ENCODE data around the gene POTEE. TPM values are rescaled to one million over a fixed set of nuclear protein-coding genes. Genes with fewer than 3 reads are reported as not detected.
"Not testable (repeated sequence)": the region's sequence is repeated elsewhere in the genome, so short reads cannot be mapped to it uniquely, and the experiment has no call there.

POTEE gene
- not detected for total RNA-seq
- long read RNA-seq: 0 reads

DNA sequence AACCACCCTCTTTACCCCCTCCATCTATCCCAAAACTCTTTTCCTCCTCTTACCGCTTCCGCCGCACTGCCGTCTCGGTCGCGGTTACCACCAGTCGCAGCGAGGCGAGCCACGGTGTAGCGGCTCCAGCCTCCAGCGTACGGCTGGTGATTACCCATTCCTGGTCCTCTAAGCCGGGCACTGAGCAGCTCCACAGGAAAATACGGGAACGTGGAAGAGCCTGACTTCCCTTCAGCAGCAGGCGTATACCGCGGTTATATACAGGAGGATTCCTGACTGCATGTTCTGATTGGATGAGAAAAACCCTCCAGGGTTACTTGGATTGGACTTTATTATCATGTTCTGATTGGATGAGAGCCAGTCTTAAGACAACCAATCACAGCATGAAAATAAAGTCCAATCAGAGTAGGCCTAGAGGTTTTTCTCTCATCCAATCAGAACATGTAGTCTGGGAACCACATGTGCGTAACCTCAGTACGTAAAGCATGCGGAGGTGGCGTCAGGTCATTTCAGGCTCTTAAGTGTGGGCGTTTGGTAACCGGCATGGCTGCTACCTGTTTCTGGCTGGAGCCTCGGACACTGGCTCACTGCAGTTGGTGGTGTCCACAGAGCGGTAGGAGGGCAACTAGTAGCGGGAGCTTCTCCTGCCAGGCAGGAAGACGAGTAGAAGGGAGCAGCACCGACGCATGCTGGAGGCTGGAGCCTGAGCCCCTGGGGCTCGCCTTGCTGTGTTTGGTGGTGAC is at the start of gene POTEE:
POTEE (plus strand) TSS at position 507 of the 743 bp plus-strand sequence. CDS start 8,867 bp downstream, outside the sequence.
- intact Hi-C loops (cut with micrococcal nuclease); ATAC-seq; DNase-seq: not testable (repeated sequence)

DNA sequence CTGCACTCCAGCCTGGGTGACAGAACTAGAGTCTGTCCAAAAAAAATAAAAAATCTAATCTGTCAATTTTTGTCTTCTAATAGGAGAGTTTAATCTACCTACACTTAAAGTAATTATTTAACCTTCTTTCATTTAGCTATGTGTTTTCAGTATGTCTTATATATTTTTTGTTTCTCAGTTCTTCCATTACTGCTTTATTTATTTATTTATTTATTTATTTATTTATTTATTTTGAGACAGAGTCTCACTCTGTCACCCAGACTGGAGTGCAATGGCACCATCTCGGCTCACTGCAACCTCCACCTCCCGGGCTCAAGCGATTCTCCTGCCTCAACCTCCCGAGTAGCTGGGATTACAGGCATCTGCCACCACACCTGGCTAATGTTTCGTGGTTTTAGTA is 43.8 kb upstream of the POTEE start:
- DNase-seq; ATAC-seq; intact Hi-C loops (cut with micrococcal nuclease): not testable (repeated sequence)

DNA sequence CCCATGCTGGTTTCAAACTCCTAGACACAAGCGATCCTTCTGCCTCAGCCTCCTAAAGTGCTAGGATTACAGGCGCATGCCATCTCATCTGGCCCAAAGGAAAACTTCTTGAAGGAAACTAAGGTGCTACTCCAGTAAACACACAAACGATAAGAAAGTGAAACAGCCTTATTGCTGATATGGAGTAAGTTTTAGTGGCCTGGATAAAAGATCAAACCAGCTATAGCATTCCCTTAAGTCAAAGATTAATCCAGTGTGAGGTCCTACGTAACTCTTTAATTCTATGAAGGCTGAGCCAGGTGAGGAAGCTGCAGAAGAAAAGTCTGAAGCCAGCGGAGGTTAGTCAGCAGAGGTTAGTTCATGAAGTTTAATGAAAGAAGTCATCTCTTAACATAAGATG is 40.8 kb upstream of the POTEE start:
- intact Hi-C loops (cut with micrococcal nuclease): no loop called here
- DNase-seq (no peak), ATAC-seq (no peak)

DNA sequence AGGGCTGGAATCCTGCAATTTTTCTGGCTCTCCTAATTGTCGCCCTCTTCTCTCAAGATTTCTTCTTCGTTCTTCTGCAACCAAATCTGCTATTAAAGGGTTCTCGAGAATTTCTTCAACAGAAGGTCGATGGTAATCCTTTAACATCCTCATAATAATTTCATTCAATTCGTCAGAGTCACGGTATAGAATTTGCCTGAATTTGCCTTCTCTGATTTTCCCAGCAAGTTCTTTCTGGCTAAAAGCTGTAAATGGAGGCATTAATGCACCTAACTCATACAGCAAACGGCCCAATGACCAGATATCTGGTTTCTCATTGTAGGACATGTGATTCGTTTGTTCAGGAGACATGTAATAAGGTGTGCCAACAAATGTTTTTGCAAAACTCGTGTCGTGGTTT is 31.3 kb upstream of the POTEE start:
- intact Hi-C loops (cut with micrococcal nuclease): not testable (repeated sequence)

DNA sequence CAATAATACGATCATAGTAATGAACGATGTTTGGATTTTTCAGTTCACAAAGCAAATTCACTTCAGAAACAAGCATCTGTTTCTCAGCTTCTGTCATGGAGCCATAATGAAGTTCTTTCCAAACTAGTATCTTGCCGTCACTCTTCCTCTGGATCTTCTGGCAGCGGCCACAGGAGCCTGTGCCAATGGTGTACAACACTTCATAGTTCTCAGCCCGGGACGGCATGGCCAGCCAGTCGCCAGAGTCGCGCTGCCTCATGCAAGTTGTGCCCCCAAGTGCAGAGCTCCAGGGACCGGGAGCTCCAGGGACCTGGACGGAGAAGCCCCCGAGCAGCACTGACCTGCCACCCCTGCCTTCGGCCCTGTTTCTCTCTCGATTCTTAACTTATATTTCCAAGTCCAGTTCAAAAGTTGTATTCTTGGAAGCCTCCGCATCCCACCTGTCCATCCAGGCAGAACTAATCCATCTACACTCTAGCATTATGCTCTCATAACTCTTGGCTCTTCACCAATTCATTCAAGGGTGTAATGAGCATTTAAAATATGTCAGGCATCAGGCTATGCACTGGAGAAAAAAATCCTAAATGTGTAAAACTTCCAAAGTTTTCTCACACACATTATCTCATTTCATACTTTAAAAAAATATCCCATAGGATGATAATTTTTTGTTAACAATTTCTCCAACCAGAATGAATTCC is 30.5 kb upstream of the POTEE start:
- DNase-seq: peak; percentile 50
- not testable (repeated sequence) for ATAC-seq

More for the DNA sequence above, 31.3 kb upstream of the POTEE start:
- not testable (repeated sequence) for ATAC-seq, DNase-seq

DNA sequence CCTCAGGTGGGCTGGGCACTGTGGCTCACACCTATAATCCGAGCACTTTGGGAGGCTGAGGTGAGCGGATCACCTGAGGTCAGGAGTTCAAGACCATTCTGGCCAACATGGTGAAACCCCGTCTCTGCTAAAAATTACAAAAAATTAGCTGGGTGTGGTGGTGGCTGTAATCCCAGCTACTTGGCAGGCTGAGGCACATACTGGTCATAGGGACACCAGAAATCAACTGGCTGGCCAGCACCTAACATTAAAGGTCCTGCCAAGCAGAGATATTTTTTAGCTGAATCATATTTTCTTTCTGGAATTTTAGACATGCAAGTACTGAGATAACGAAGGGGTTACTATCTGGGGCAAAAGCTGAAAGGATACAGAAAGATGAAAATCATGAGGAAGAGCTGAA is 27.9 kb upstream of the POTEE start:
- intact Hi-C loops (cut with micrococcal nuclease); ATAC-seq; DNase-seq: not testable (repeated sequence)

More for the DNA sequence above, 30.5 kb upstream of the POTEE start:
- intact Hi-C loops (cut with micrococcal nuclease): not testable (repeated sequence)

DNA sequence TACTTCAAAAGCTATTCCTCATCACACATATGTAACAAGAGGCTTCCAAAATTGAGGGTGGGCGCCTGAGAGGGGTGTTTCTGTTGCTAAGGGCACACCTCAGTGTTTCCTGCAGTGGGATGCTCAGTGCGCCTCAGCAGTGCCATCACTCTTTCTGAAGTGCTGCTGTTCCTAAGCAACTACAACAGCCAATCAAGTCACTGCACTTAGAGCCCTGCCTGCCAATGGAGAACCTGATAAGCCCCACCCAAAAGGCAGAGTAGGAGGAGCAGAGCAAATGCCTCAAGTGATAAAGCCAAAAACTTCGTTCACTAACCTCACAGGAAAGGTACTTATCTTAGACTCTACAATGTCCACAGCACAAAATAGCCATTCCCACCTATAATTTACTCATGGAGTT is 15.9 kb upstream of the POTEE start:
- ATAC-seq; DNase-seq; intact Hi-C loops (cut with micrococcal nuclease): not testable (repeated sequence)

DNA sequence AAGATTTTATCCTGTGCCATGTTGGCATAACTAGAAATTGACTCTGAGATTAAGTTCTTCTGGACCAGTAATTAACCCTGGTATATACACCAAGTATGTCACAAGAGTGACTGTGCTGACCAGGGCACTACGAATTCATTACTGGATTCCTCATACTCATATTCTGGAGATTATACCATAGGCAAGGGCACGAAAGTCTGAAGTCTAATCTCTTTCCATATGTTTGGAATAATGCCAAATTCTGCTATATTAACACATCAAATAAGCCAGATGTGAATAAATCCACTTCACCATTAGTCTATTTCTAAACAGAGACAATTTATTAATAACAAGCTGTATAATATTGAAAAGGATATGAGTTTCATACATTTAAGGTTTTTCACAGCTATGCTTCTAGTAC is 13.2 kb upstream of the POTEE start:
- intact Hi-C loops (cut with micrococcal nuclease); DNase-seq; ATAC-seq: not testable (repeated sequence)

DNA sequence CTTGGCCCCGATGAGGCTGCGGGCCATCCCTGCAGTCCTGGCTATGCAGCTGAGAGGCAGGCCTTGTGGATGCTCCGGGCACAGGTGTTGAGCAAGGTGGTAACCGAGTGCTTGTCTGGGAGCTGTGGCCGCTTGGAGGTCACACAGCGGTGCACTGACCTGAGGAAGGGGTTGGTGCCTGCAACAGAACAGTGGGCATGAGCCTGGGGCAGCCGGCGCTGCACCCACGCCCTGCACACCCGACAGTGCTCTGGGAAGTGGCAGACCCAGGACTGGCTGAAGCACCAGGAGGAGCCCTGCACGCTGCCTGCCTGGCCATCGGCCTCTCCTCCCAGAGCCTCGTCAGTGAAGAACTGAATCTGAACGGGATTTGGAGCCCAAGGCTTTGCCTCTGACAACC is 8.2 kb upstream of the POTEE start:
- no peak for DNase-seq
- intact Hi-C loops (cut with micrococcal nuclease): no loop called here
- ATAC-seq: no peak

DNA sequence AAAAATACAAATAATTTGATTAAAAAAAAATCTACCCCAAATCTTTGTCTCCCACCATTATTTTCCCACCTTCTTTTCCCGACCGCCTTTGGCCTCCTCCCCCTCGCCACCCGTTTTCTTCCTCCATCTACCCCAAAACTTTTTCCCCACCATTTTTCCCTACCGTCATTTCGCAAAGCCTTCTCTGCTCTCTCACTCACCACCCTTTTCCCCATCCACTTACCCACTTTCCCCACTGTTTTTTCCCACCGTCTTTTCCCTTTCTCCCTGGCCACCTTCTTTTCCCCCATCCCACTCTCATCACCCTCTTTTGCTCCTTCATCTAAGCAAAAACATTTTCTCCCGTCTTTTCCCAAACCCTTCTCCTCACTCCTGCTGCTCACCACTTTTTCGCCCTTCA is 1.5 kb upstream of the POTEE start:
- ATAC-seq; DNase-seq; intact Hi-C loops (cut with micrococcal nuclease): not testable (repeated sequence)

DNA sequence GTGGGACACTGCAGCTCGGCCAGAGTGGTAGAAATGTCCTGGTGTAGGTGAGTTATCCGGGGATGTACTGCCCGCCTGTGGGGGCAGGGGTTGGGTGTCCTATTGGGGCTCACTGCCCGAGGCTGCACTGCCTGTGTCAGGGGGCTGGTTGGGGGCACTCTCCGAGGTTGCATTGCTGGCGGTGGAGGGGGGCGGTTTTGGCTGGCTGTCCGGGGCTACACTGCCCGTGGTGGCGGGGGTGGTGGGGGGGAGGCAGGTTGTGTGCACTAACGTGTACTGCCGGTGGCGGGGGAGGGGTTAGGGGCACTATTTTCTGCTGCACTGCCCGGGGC is 403 bp downstream of the POTEE start:
- intact Hi-C loops (cut with micrococcal nuclease); DNase-seq; ATAC-seq: not testable (repeated sequence)

DNA sequence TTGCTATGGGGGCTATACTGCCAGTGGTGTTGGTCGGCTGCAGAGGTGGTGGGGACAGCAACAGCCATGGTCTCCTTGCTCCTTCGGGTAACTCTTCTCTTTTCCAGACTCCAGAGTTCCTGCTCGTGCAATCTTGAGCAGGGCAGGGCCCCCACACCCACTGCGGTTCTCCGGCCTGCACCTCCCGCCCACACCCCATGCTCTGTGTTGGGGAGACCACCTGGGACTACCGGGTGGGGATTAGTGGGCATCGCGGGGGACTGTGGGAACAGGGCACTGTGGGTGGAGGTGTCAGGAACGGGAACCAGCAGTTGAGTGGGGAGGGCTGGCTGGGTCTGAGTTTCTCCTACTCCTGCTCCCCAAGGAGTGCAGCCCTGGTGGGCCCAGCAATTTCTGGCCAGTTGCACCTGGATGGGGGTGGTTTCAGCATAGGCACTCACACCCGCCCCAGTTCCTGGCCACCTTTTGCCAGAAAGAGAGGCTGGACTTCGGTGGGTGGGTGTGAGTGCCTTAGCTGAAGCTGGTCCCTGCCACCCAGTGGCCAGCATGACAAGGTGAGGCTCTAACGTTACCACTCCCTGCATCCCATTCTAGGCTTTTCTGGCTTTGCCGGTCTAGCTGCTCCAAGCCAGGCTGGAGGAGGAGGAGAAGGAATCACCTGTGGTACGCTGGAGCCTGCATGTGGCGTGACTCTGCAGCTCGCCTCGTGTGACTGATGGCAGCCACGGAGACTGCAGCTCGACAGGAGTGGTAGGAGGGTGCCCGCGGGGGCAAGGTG is 1.3 kb downstream of the POTEE start:
- DNase-seq; ATAC-seq; intact Hi-C loops (cut with micrococcal nuclease): not testable (repeated sequence)

DNA sequence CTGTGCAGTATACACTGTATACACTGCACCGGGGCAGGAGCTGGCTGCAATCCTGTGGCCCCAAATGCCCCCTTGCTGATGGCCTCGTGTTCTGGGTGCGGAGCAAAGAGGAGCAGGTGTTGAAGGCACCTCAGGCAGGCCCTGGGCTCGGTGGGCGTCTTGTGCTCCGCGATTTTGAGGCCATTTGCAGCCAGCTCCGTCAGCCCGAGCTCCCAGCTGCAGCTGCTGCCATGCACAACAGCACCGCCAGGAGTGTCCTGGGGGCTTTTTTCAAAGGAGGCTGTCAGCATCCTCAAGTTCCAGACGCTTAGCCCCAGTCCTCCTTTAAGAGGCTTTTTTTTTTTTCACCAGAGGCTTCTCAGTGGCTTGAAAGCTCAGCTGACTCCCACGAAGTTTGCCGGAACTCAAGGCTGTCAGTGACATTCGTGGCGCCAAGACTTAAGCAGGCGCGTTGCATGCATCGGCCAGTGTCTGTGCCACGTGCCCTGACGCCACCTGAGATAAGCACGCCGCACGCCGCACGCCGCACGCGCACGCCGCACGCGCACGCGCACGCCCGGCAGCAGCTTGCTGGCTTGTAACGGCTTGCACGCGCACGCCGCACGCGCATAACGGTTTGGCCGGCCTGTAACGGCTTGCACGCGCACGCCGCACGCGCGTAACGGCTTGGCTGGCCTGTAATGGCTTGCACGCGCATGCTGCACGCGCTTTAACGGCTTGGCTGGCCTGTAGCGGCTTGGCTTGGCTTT is 8.1 kb downstream of the POTEE start:
- ATAC-seq; DNase-seq; intact Hi-C loops (cut with micrococcal nuclease): not testable (repeated sequence)

DNA sequence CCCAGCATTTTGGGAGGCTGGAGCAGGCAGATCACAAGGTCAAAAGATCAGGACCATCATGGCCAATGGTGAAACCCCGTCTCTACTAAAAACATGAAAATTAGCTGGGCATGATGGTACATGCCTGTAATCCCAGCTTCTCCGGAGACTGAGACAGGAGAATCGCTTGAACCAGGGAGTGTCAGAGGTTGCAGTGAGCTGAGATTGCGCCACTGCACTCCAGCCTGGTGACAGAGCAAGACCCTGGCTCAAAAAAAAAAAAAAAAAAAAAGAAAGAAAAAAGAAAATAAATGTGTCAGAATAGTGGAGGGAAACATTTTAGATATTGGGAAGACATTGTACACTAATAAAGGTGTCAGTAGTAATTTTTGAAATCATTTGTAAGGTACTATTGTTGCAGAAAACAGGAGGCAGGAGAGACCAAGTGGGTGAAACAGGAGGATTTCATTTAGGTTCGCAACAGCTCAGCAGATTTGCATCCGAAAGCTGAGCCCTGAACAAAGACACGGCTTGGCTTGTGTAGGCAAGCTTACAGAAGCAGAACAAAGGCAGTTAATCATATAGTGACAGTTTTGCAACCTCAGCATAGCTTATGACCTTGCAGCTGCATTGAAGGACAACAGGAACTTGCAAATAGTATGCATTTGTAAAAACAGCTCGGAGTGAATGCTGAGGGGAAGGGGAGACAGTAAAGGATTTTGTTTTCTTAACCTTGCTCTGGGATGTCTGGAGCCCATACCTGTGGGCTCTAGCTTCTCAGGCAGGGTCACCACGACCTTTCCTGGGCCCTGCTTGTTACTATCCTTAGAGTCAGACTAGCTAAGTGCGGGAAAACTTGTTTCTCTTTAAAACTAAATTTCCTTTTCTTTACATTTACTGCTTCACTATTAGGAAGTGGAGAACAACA is 26.5 kb downstream of the POTEE start:
- DNase-seq; intact Hi-C loops (cut with micrococcal nuclease); ATAC-seq: not testable (repeated sequence)
